Measurements from ENCODE around the gene EVPL. TPM values are rescaled to one million over a fixed set of nuclear protein-coding genes. Genes with fewer than 3 reads are reported as not detected.

EVPL gene
- total and polyA plus RNA-seq, 2 of the 13 experiments (the other 11 are each of a cell fraction or from before 2014, with no cell fraction given): 2.1 to 8.2 TPM

- TF ChIP-seq SAP130 (CRISPR knock-in tag; IDR thresholded peaks at IDR 0.05; ENCODE audit: low read depth): peak; percentile 91
- peak; percentile 93 for TF ChIP-seq PAXIP1 (CRISPR knock-in tag; conservative IDR thresholded peaks at IDR 0.05)
- peak; percentile 47 for TF ChIP-seq ZNF12 (CRISPR knock-in tag; IDR thresholded peaks at IDR 0.05)
- TF ChIP-seq PAWR (CRISPR knock-in tag; IDR thresholded peaks at IDR 0.05; ENCODE audit: borderline replicate concordance): peak; percentile 84; the same call in 1 of the 2 replicates
- peak; percentile 96 for TF ChIP-seq ZNF687 (CRISPR knock-in tag; IDR thresholded peaks at IDR 0.05)
- peak; percentile 66 for TF ChIP-seq GABPA (IDR thresholded peaks at IDR 0.05; ENCODE audit: low read depth, low read length)
- TF ChIP-seq GABPA (CRISPR knock-in tag; IDR thresholded peaks at IDR 0.05; ENCODE audit: low read depth): peak; percentile 84
- no peak; the same call in 1 of the 2 replicates for TF ChIP-seq SRY (CRISPR knock-in tag; IDR thresholded peaks at IDR 0.05)
- no peak for TF ChIP-seq ZBTB40 (IDR thresholded peaks at IDR 0.05)
- peak; percentile 74; the same call in 1 of the 2 replicates for TF ChIP-seq ZBTB40 (CRISPR knock-in tag; IDR thresholded peaks at IDR 0.05)
- TF ChIP-seq TGIF2 (CRISPR knock-in tag; IDR thresholded peaks at IDR 0.05): peak; percentile 64
- TF ChIP-seq ZNF329 (CRISPR knock-in tag; IDR thresholded peaks at IDR 0.05; ENCODE audit: low read depth): no peak
Observed at GRCh38 chr17:75978938-75979704, 48.0 kb downstream of the EVPL start, which contains the start of the genes ACOX1 and TEN1 (continued).

Measured in HepG2 (cell line).